GM21447 (cell line): ENCODE data around the gene PFKL.
"Not testable (repeated sequence)": the region's sequence is repeated elsewhere in the genome, so short reads cannot be mapped to it uniquely, and the experiment has no call there.

ENCODE experiments used
- ATAC-seq: cut with Tn5 transposase; IDR thresholded peaks from one replicate; pipeline ENCODE4 v1.9.1; 2021; ENCODE audit not compliant: unreplicated experiment

Gene PFKL

GRCh38 chr21:44275041-44275440 is 24.8 kb upstream of the PFKL start:
- ATAC-seq = no peak

GRCh38 chr21:44279354-44280260 is 20.2 kb upstream of the PFKL start:
- no peak for ATAC-seq

GRCh38 chr21:44281801-44282200 is 18.1 kb upstream of the PFKL start:
- no peak for ATAC-seq

- no peak for ATAC-seq
Observed at GRCh38 chr21:44282370-44282769, 17.5 kb upstream of the PFKL start.

GRCh38 chr21:44283211-44283785 is 16.6 kb upstream of the PFKL start:
- ATAC-seq = not testable (repeated sequence)

- no peak for ATAC-seq
Observed at GRCh38 chr21:44283948-44284347, 15.9 kb upstream of the PFKL start.

- ATAC-seq = no peak
Observed at GRCh38 chr21:44285138-44285992, 14.5 kb upstream of the PFKL start, which contains the start of gene AIRE. Gene AIRE, plus strand, starts transcription at chr21:44285876. Its CDS starts 131 bp downstream, at chr21:44286007.

- no peak for ATAC-seq
Observed at GRCh38 chr21:44286086-44286715, 13.7 kb upstream of the PFKL start.

GRCh38 chr21:44286716-44287632 is 12.9 kb upstream of the PFKL start:
- no peak for ATAC-seq

- ATAC-seq = no peak
Observed at GRCh38 chr21:44288251-44289110, 11.4 kb upstream of the PFKL start.

GRCh38 chr21:44289381-44290010 is 10.4 kb upstream of the PFKL start:
- ATAC-seq = no peak

- ATAC-seq = no peak
Observed at GRCh38 chr21:44290327-44291077, 9.4 kb upstream of the PFKL start.

GRCh38 chr21:44291078-44291935 is 8.5 kb upstream of the PFKL start:
- no peak for ATAC-seq

- no peak for ATAC-seq
Observed at GRCh38 chr21:44291936-44292811, 7.7 kb upstream of the PFKL start.

- ATAC-seq = no peak
Observed at GRCh38 chr21:44292812-44293195, 7.0 kb upstream of the PFKL start.
